ENCODE measurements around the gene TBL1X. TPM values are rescaled to one million over a fixed set of nuclear protein-coding genes. Genes with fewer than 3 reads are reported as not detected.

TBL1X gene
- total and polyA plus RNA-seq, 12 donors: 5.0 to 256 (median 28.1) TPM

- Histone ChIP-seq H3K27me3 (no peaks in the 10 kb centered on the region), H3K27ac (no peak overlapping the region), H3K36me3 (replicated peaks in 1 of 2) (no peaks in the 10 kb centered on the region), H3K9me3 (replicated peaks in 1 of 3) (peaks cover 0 to 5% (median 0%) of the 10 kb centered on the region in 3 donors), H3K4me1 (replicated peaks in 1 of 2) (no peaks in the 10 kb centered on the region), H3K4me3 (no peak overlapping the region)
- intact Hi-C loops (cut with DNase I): no loop called here
- TF ChIP-seq POLR2A (IDR thresholded peaks at IDR 0.05): no peak
- no peak for TF ChIP-seq CTCF (IDR thresholded peaks at IDR 0.05)
- WGBS, 4 donors: 45 to 60% (median 50%) methylated on average over 5 of the region's 5 CpGs; no CpG with 5 or more reads in 1 of the 4 donors
- DNase-seq: no peak
Observed at GRCh38 chrX:9729171-9729885, 264.5 kb downstream of the TBL1X start.

DNA sequence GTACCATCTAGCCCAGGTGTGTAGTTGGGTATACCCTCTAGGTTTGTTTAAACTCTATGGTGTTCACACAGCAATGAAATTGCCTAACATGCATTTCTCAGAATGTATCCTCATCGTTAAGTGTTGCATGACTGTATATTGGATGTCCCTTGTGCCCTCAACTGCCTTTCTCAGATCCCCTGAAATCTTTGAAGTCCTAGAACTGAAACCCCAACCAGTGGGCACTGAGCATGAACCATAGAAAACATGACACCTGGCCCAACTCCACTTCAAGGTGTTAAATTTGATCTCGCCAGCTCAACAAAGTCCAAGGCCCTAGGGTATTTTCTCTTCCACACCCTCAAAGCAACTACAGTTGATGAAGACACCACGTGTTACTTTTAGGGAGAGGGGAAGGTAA lies 265.2 kb downstream of the TBL1X start:
- Histone ChIP-seq H3K4me3 (no peak overlapping the region), H3K27ac (no peak overlapping the region), H3K27me3 (no peaks in the 10 kb centered on the region), H3K9me3 (replicated peaks in 1 of 3) (peaks cover 0 to 5% (median 0%) of the 10 kb centered on the region in 3 donors), H3K4me1 (replicated peaks in 1 of 2) (no peaks in the 10 kb centered on the region), H3K36me3 (replicated peaks in 1 of 2) (no peaks in the 10 kb centered on the region)
- intact Hi-C loops (cut with DNase I): no loop called here
- DNase-seq: no peak
- WGBS, 4 donors: 77 to 87% (median 83%) methylated on average over 1 to 3 of the region's 3 CpGs
- TF ChIP-seq POLR2A (IDR thresholded peaks at IDR 0.05) (no peak), CTCF (IDR thresholded peaks at IDR 0.05) (no peak)

- H3K27ac ChIP-seq: no peak overlapping the region
- intact Hi-C loops (cut with DNase I): no loop called here
- H3K4me1 ChIP-seq (replicated peaks in 1 of 2): no peaks in the 10 kb centered on the region
- no peaks in the 10 kb centered on the region for H3K27me3 ChIP-seq
- peaks cover 0 to 5% (median 0%) of the 10 kb centered on the region in 3 donors for H3K9me3 ChIP-seq (replicated peaks in 1 of 3)
- WGBS, 4 donors: 73 to 86% (median 78%) methylated on average over 1 of the region's 1 CpG
- TF ChIP-seq CTCF (IDR thresholded peaks at IDR 0.05): no peak
- TF ChIP-seq POLR2A (IDR thresholded peaks at IDR 0.05): no peak
- no peak for DNase-seq
- no peaks in the 10 kb centered on the region for H3K36me3 ChIP-seq (replicated peaks in 1 of 2)
- no peak overlapping the region for H3K4me3 ChIP-seq
Observed at GRCh38 chrX:9730752-9731151, 265.9 kb downstream of the TBL1X start.

DNA sequence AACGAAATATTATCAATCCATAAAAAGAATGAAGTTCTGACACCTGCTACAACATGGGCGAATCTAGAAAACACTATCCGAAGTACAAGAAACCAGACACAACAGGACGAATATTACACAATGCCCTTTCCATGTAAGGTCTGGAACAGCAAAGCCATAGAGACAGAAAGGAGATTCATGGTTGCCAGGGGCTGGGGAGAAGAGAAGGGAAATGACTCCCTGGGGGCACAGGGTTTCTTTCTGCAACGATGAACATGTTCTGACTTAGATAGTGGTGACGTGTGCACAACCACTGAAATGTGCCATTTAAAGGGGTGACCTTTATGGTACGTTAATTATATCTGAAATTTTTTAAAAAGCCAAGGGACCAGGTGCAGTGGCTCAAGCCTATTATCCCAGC lies 272.5 kb downstream of the TBL1X start:
- H3K27ac ChIP-seq: no peak overlapping the region
- no peaks in the 10 kb centered on the region for H3K9me3 ChIP-seq (replicated peaks in 1 of 3)
- intact Hi-C loops (cut with DNase I): no loop called here
- DNase-seq: no peak
- no peaks in the 10 kb centered on the region for H3K36me3 ChIP-seq (replicated peaks in 1 of 2)
- WGBS, 4 donors: 71 to 80% (median 75%) methylated on average over 7 of the region's 7 CpGs
- TF ChIP-seq POLR2A (IDR thresholded peaks at IDR 0.05) (no peak), CTCF (IDR thresholded peaks at IDR 0.05) (no peak)
- peaks cover 9% of the 10 kb centered on the region for H3K27me3 ChIP-seq
- H3K4me1 ChIP-seq (replicated peaks in 1 of 2): no peaks in the 10 kb centered on the region
- no peak overlapping the region for H3K4me3 ChIP-seq

Measured in adrenal gland (tissue), 12 donors.